ENCODE data around the gene ATP1B2.
"Not testable (repeated sequence)": the region's sequence is repeated elsewhere in the genome, so short reads cannot be mapped to it uniquely, and the experiment has no call there.

The ATP1B2 gene

GRCh38 chr17:7650509-7651096 lies at the start of gene ATP1B2:
Gene ATP1B2, plus strand, starts transcription at chr17:7650926. Its CDS starts 593 bp downstream, at chr17:7651519.
- no peak for DNase-seq

GRCh38 chr17:7606280-7606679 lies 44.4 kb upstream of the ATP1B2 start:
- DNase-seq, result no peak

GRCh38 chr17:7610641-7611040 lies 40.1 kb upstream of the ATP1B2 start:
- DNase-seq, result no peak

- no peak for DNase-seq
Measured at GRCh38 chr17:7611635-7612293, 39.0 kb upstream of the ATP1B2 start.

- no peak for DNase-seq
Measured at GRCh38 chr17:7612294-7612640, 38.5 kb upstream of the ATP1B2 start.

GRCh38 chr17:7613769-7614424 lies 36.8 kb upstream of the ATP1B2 start:
- no peak for DNase-seq

- peak; percentile 100 for DNase-seq
Measured at GRCh38 chr17:7614425-7615264, 36.1 kb upstream of the ATP1B2 start, which contains the start of gene FXR2. Gene FXR2, minus strand, starts transcription at chr17:7614897. Its CDS starts 365 bp downstream, at chr17:7614532.

GRCh38 chr17:7615265-7615747 lies 35.4 kb upstream of the ATP1B2 start:
- no peak for DNase-seq

GRCh38 chr17:7618608-7619007 lies 32.1 kb upstream of the ATP1B2 start:
- DNase-seq, result no peak

- no peak for DNase-seq
Measured at GRCh38 chr17:7620835-7621234, 29.9 kb upstream of the ATP1B2 start.

- no peak for DNase-seq
Measured at GRCh38 chr17:7623661-7624060, 27.1 kb upstream of the ATP1B2 start.

- not testable (repeated sequence) for DNase-seq
Measured at GRCh38 chr17:7625749-7626148, 25.0 kb upstream of the ATP1B2 start.

GRCh38 chr17:7626307-7626706 lies 24.4 kb upstream of the ATP1B2 start:
- DNase-seq, result no peak

GRCh38 chr17:7626956-7627249 lies 23.8 kb upstream of the ATP1B2 start:
- no peak for DNase-seq

- peak; percentile 83 for DNase-seq
Measured at GRCh38 chr17:7627250-7628121, 23.2 kb upstream of the ATP1B2 start, which contains the start of gene SAT2. Gene SAT2, minus strand, starts transcription at chr17:7627821. Its CDS starts 186 bp downstream, at chr17:7627635.

GRCh38 chr17:7629939-7630571 lies 20.7 kb upstream of the ATP1B2 start, which contains the start of gene SHBG:
Gene SHBG, plus strand, starts transcription at chr17:7630135. Its CDS starts 38 bp downstream, at chr17:7630173.
- no peak for DNase-seq

- DNase-seq, result no peak
Measured at GRCh38 chr17:7631398-7632380, 19.0 kb upstream of the ATP1B2 start.

- peak; percentile 41 for DNase-seq
Measured at GRCh38 chr17:7632492-7632894, 18.2 kb upstream of the ATP1B2 start.

- no peak for DNase-seq
Measured at GRCh38 chr17:7633093-7633492, 17.6 kb upstream of the ATP1B2 start.

- DNase-seq, result peak; percentile 37
Measured at GRCh38 chr17:7634384-7634783, 16.3 kb upstream of the ATP1B2 start.

Measured in SHP77 treated with DMSO at 0.1 percent for 48 hours (cell line).